Measurements from ENCODE around the gene ZNF230. TPM values are rescaled to one million over a fixed set of nuclear protein-coding genes. Genes with fewer than 3 reads are reported as not detected.

The ZNF230 gene
- total and polyA plus RNA-seq, 2 of the 4 experiments (the other 2 are of a cell fraction) = 1.5 to 3.4 TPM

DNA sequence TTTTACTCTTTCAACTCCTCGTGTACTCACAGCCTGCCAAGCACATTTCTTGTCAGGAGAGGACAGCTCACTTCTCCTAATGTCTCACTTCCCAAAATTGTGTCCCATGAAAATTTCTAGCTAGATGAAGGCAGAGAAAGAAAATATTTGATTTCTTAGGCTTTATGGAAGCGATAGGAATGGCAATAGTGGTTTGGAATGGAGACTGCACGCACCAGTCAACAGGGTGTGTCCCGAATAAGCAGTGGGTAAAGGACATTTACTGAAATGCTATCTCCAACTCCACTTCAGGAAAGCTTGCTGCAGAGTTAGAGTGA lies 22.1 kb downstream of the ZNF230 start:
- intact Hi-C loops (cut with micrococcal nuclease) = no loop called here
- Histone ChIP-seq H3K9ac (ENCODE audit: low read depth, low read length) (peak overlapping the region; percentile 80), H3K56ac (ENCODE audit: extremely low read depth, insufficient read depth, low read length) (no peak overlapping the region), H4K91ac (ENCODE audit: insufficient read depth, low read depth, low read length) (peak overlapping the region; percentile 7; the same call in 1 of the 2 replicates), H4K8ac (ENCODE audit: low read depth in 2 of 2, low read length in 2 of 2) (peak overlapping the region; percentile 90 to 99), H3K27me3 (ENCODE audit: control insufficient read depth, insufficient read depth, low read length) (no peaks in the 10 kb centered on the region), H2BK15ac (ENCODE audit: low read depth, low read length) (no peak overlapping the region), H3K36me3 (ENCODE audit: control insufficient read depth, insufficient read depth, low read length) (peaks cover 17% of the 10 kb centered on the region), H3K4me2 (ENCODE audit: low read depth, low read length) (peak overlapping the region; percentile 99), H2AK9ac (replicated peaks; ENCODE audit: low read depth, low read length, poor library complexity) (peak overlapping the region; percentile 93), H3K9me3 (ENCODE audit: control insufficient read depth, insufficient read depth, low read length) (peaks cover 5% of the 10 kb centered on the region; the same call in 1 of the 2 replicates), H2AFZ (replicated peaks; ENCODE audit: low read length, poor library complexity) (peak overlapping the region; percentile 96), H2BK120ac (ENCODE audit: low read depth, low read length) (no peak overlapping the region), H3K4me3 (ENCODE audit: insufficient read depth, low read depth, low read length) (peak overlapping the region; percentile 79), H3K79me1 (ENCODE audit: low read depth in 1 of 2, low read length in 2 of 2) (peaks cover 15 to 27% of the 10 kb centered on the region in 2 experiments), H2BK20ac (ENCODE audit: low read depth, low read length) (no peak overlapping the region), H3K4ac (ENCODE audit: low read depth, low read length) (peak overlapping the region; percentile 58), H3K23ac (ENCODE audit: low read depth, low read length) (no peak overlapping the region), H4K20me1 (ENCODE audit: insufficient read depth, low read length) (no peaks in the 10 kb centered on the region), H3K27ac (ENCODE audit: insufficient read depth, low read length) (peak overlapping the region; percentile 43; the same call in 1 of the 2 replicates), H3K14ac (replicated peaks; ENCODE audit: low read depth, low read length) (peak overlapping the region; percentile 66), H3K18ac (ENCODE audit: low read depth, low read length) (peak overlapping the region; percentile 65; the same call in 1 of the 2 replicates), H2AK5ac (ENCODE audit: low read depth, low read length) (peak overlapping the region; percentile 2; the same call in 1 of the 2 replicates), H4K5ac (ENCODE audit: low read depth, low read length) (peak overlapping the region; percentile 99), H3K9me1 (ENCODE audit: insufficient read depth, low read length) (peaks cover 8% of the 10 kb centered on the region; the same call in 1 of the 2 replicates), H2BK5ac (ENCODE audit: low read depth, low read length, poor library complexity, severe bottlenecking) (peak overlapping the region; percentile 64), H3K4me1 (ENCODE audit: control insufficient read depth, insufficient read depth, low read length) (no peaks in the 10 kb centered on the region; the same call in 1 of the 2 replicates)
- BruUV-seq (replicated peaks) = no TSS peak
- POLR2A ChIA-PET (ENCODE audit: unreplicated experiment) = no interaction called here
- DNase-seq (no peak), ATAC-seq (ENCODE audit: low read depth) (no peak)
- in situ Hi-C loops (cut with MboI; ENCODE audit: low sequenced_read_pairs) = no loop called here
- CTCF ChIA-PET = no interaction called here
- WGBS, 2 experiments (ENCODE audit: extremely low coverage in 2 of 2, insufficient read length in 1 of 2) = no CpG with 5 or more reads among the region's 4 CpGs
- dilution Hi-C loops (cut with HindIII; ENCODE audit: low sequenced_read_pairs, unreplicated experiment) = no loop called here
- TF ChIP-seq, protein P1, sequence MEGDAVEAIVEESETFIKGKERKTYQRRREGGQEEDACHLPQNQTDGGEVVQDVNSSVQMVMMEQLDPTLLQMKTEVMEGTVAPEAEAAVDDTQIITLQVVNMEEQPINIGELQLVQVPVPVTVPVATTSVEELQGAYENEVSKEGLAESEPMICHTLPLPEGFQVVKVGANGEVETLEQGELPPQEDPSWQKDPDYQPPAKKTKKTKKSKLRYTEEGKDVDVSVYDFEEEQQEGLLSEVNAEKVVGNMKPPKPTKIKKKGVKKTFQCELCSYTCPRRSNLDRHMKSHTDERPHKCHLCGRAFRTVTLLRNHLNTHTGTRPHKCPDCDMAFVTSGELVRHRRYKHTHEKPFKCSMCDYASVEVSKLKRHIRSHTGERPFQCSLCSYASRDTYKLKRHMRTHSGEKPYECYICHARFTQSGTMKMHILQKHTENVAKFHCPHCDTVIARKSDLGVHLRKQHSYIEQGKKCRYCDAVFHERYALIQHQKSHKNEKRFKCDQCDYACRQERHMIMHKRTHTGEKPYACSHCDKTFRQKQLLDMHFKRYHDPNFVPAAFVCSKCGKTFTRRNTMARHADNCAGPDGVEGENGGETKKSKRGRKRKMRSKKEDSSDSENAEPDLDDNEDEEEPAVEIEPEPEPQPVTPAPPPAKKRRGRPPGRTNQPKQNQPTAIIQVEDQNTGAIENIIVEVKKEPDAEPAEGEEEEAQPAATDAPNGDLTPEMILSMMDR (conservative IDR thresholded peaks at IDR 0.05; ENCODE audit: low read depth, low read length) = no peak
- TF ChIP-seq, protein P2, sequence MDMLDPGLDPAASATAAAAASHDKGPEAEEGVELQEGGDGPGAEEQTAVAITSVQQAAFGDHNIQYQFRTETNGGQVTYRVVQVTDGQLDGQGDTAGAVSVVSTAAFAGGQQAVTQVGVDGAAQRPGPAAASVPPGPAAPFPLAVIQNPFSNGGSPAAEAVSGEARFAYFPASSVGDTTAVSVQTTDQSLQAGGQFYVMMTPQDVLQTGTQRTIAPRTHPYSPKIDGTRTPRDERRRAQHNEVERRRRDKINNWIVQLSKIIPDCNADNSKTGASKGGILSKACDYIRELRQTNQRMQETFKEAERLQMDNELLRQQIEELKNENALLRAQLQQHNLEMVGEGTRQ (IDR thresholded peaks at IDR 0.05; ENCODE audit: low read depth, low read length) = no peak
- TF ChIP-seq CHD1 (IDR thresholded peaks at IDR 0.05; ENCODE audit: low read depth, low read length) = no peak
- no peak for TF ChIP-seq POLR2A (IDR thresholded peaks at IDR 0.05; ENCODE audit: low read depth, low read length)

Measured in IMR-90 (cell line).